Calu3 (cell line): ENCODE measurements around the gene TMA7B. TPM values are rescaled to one million over a fixed set of nuclear protein-coding genes. Genes with fewer than 3 reads are reported as not detected.

Source experiments
- BruUV-seq: library from RNA; stranded (reverse); fragments of 400-500 nt; replicated peaks from 2 replicates; lab custom pipeline; 2021; lab: Mats Ljungman, UMichigan
- CTCF ChIA-PET: fragments of 300-600 bp; sonication (Branson Sonifier 250); formaldehyde crosslinking; loops from one replicate; lab custom pipeline; 2022; ENCODE audit warnings: antibody characterized with exemption; lab: Charles Lee
- DNase-seq: peaks from one replicate; pipeline ENCODE4 v3.0.0; 2022
- H3K27ac Mint-ChIP-seq: one replicate; pipeline ENCODE4 v1.8.0; 2022; ENCODE audit warnings: mixed read lengths; ENCODE audit not compliant: unreplicated experiment
- H3K27me3 Mint-ChIP-seq: one replicate; pipeline ENCODE4 v1.8.0; 2022; ENCODE audit warnings: mixed read lengths; ENCODE audit not compliant: unreplicated experiment
- H3K36me3 Mint-ChIP-seq: one replicate; pipeline ENCODE4 v1.8.0; 2022; ENCODE audit warnings: mild to moderate bottlenecking, moderate library complexity, mixed read lengths; ENCODE audit not compliant: insufficient read depth, unreplicated experiment
- H3K4me1 Mint-ChIP-seq: one replicate; pipeline ENCODE4 v1.8.0; 2022; ENCODE audit warnings: mild to moderate bottlenecking, low read depth, mixed read lengths; ENCODE audit not compliant: unreplicated experiment
- H3K4me3 Mint-ChIP-seq: one replicate; pipeline ENCODE4 v1.8.0; 2022; ENCODE audit warnings: mild to moderate bottlenecking, low read depth, moderate library complexity, mixed read lengths; ENCODE audit not compliant: unreplicated experiment
- H3K9me3 Mint-ChIP-seq: one replicate; pipeline ENCODE4 v1.8.0; 2022; ENCODE audit warnings: low read depth, mixed read lengths; ENCODE audit not compliant: unreplicated experiment
- CTCF ChIP-seq: fragments of 200-600 bp; IDR thresholded peaks from one replicate; pipeline ENCODE4 v1.8.0; 2022; ENCODE audit warnings: antibody characterized with exemption; ENCODE audit not compliant: unreplicated experiment
- intact Hi-C: fragments of 100-400 bp; cut with micrococcal nuclease; formaldehyde crosslinking; loops from one replicate; pipeline ENCODE4 v1.10.0; 2022; ENCODE audit not compliant: unreplicated experiment
- total RNA-seq: library from RNA; stranded (reverse); gene quantifications from 2 replicates; pipeline ENCODE4 v1.2.3, GENCODE V29; 2022

The TMA7B gene
- total RNA-seq, 1 experiment from 2014 or later: not detected

GRCh38 chr22:39937906-39938305 is 22.3 kb upstream of the TMA7B start:
- BruUV-seq: no TSS peak
- no peaks in the 10 kb centered on the region for H3K36me3 Mint-ChIP-seq
- H3K4me1 Mint-ChIP-seq: no peaks in the 10 kb centered on the region
- no peak for DNase-seq
- H3K27me3 Mint-ChIP-seq: peaks cover 75% of the 10 kb centered on the region
- H3K27ac Mint-ChIP-seq: no peak overlapping the region
- intact Hi-C loops: loop anchor here (10.0 kb wide), 1 partner anchor 393 kb away; no protein-coding TSS in a partner anchor
- CTCF ChIA-PET: interaction anchor here (1.0 kb wide), 1 partner anchor 14 kb away, joined by 3 read pairs; no protein-coding TSS in a partner anchor
- no peak overlapping the region for H3K4me3 Mint-ChIP-seq
- no peak for TF ChIP-seq CTCF
- H3K9me3 Mint-ChIP-seq: no peaks in the 10 kb centered on the region

GRCh38 chr22:39938509-39939111 is 21.6 kb upstream of the TMA7B start:
- intact Hi-C loops: loop anchor here (10.0 kb wide), 1 partner anchor 394 kb away; no protein-coding TSS in a partner anchor
- Mint-ChIP-seq H3K27ac (no peak overlapping the region), H3K36me3 (no peaks in the 10 kb centered on the region), H3K9me3 (no peaks in the 10 kb centered on the region), H3K4me1 (no peaks in the 10 kb centered on the region), H3K4me3 (no peak overlapping the region), H3K27me3 (peaks cover 68% of the 10 kb centered on the region)
- no peak for DNase-seq
- no TSS peak for BruUV-seq
- no peak for TF ChIP-seq CTCF
- CTCF ChIA-PET: interaction anchor here (1.0 kb wide), 1 partner anchor 15 kb away, joined by 3 read pairs; no protein-coding TSS in a partner anchor

- H3K36me3 Mint-ChIP-seq: no peaks in the 10 kb centered on the region
- H3K4me3 Mint-ChIP-seq: no peak overlapping the region
- no peaks in the 10 kb centered on the region for H3K4me1 Mint-ChIP-seq
- CTCF ChIA-PET: interaction anchor here (0.7 kb wide), 1 partner anchor 76 kb away, joined by 4 read pairs; no protein-coding TSS in a partner anchor
- H3K27ac Mint-ChIP-seq: no peak overlapping the region
- BruUV-seq: no TSS peak
- H3K9me3 Mint-ChIP-seq: no peaks in the 10 kb centered on the region
- TF ChIP-seq CTCF: no peak
- peaks cover 56% of the 10 kb centered on the region for H3K27me3 Mint-ChIP-seq
- intact Hi-C loops: loop anchor here (10.0 kb wide), 1 partner anchor 395 kb away; no protein-coding TSS in a partner anchor
- no peak for DNase-seq
Measured at GRCh38 chr22:39939830-39940229, 20.4 kb upstream of the TMA7B start.

GRCh38 chr22:39940757-39941305 is 19.4 kb upstream of the TMA7B start:
- H3K36me3 Mint-ChIP-seq: no peaks in the 10 kb centered on the region
- peaks cover 46% of the 10 kb centered on the region for H3K27me3 Mint-ChIP-seq
- no peaks in the 10 kb centered on the region for H3K4me1 Mint-ChIP-seq
- H3K4me3 Mint-ChIP-seq: no peak overlapping the region
- no peak for DNase-seq
- no peak overlapping the region for H3K27ac Mint-ChIP-seq
- CTCF ChIA-PET: no interaction called here
- no peaks in the 10 kb centered on the region for H3K9me3 Mint-ChIP-seq
- no peak for TF ChIP-seq CTCF
- no TSS peak for BruUV-seq
- intact Hi-C loops: no loop called here
